ENCODE measurements around the gene LDLRAD4. TPM values are rescaled to one million over a fixed set of nuclear protein-coding genes. Genes with fewer than 3 reads are reported as not detected.

LDLRAD4 gene
- total RNA-seq, 2 donors from 2014 or later: 18.4 to 59.2 TPM

- Mint-ChIP-seq H3K27ac (no peak overlapping the region), H3K36me3 (no peaks in the 10 kb centered on the region), H3K9me3 (no peaks in the 10 kb centered on the region)
- ATAC-seq (no peak), DNase-seq (ENCODE audit: low spot score in 2 of 2) (no peak)
Measured at GRCh38 chr18:13625843-13626543, 407.4 kb downstream of the LDLRAD4 start.

GRCh38 chr18:13626544-13626908, 408.0 kb downstream of the LDLRAD4 start:
- no peaks in the 10 kb centered on the region for H3K36me3 Mint-ChIP-seq
- no peak for ATAC-seq
- H3K9me3 Mint-ChIP-seq: no peaks in the 10 kb centered on the region
- peak overlapping the region in 1 of 2 donors; percentile 62 for H3K27ac Mint-ChIP-seq
- DNase-seq (ENCODE audit: low spot score in 2 of 2): no peak

- ATAC-seq (no peak), DNase-seq (ENCODE audit: low spot score in 2 of 2) (no peak)
- no peaks in the 10 kb centered on the region for H3K36me3 Mint-ChIP-seq
- H3K27ac Mint-ChIP-seq: no peak overlapping the region
- no peaks in the 10 kb centered on the region for H3K9me3 Mint-ChIP-seq
Measured at GRCh38 chr18:13627639-13628038, 409.1 kb downstream of the LDLRAD4 start.

GRCh38 chr18:13628211-13628610, 409.7 kb downstream of the LDLRAD4 start:
- H3K9me3 Mint-ChIP-seq: no peaks in the 10 kb centered on the region

GRCh38 chr18:13629841-13630715, 411.5 kb downstream of the LDLRAD4 start:
- DNase-seq (ENCODE audit: low spot score in 2 of 2) (peak in 1 of 2 donors; percentile 49), ATAC-seq (peak; percentile 81 to 86)
- Mint-ChIP-seq H3K27ac (peak overlapping the region in 1 of 2 donors; percentile 30), H3K36me3 (no peaks in the 10 kb centered on the region), H3K9me3 (no peaks in the 10 kb centered on the region)

More at GRCh38 chr18:13628211-13628610, 409.7 kb downstream of the LDLRAD4 start:
- no peak for ATAC-seq
- DNase-seq (ENCODE audit: low spot score in 2 of 2): no peak
- Mint-ChIP-seq H3K36me3 (no peaks in the 10 kb centered on the region), H3K27ac (no peak overlapping the region)

- no peaks in the 10 kb centered on the region for H3K36me3 Mint-ChIP-seq
- DNase-seq (ENCODE audit: low spot score in 2 of 2): no peak
- no peak for ATAC-seq
- no peaks in the 10 kb centered on the region for H3K9me3 Mint-ChIP-seq
- no peak overlapping the region for H3K27ac Mint-ChIP-seq
Measured at GRCh38 chr18:13630716-13631268, 412.2 kb downstream of the LDLRAD4 start.

- ATAC-seq (no peak), DNase-seq (ENCODE audit: low spot score in 2 of 2) (no peak)
- Mint-ChIP-seq H3K9me3 (no peaks in the 10 kb centered on the region), H3K36me3 (no peaks in the 10 kb centered on the region), H3K27ac (peak overlapping the region in 1 of 2 donors; percentile 68)
Measured at GRCh38 chr18:13633700-13634099, 415.1 kb downstream of the LDLRAD4 start.

- ATAC-seq (no peak), DNase-seq (ENCODE audit: low spot score in 2 of 2) (no peak)
- no peaks in the 10 kb centered on the region for H3K36me3 Mint-ChIP-seq
- H3K27ac Mint-ChIP-seq: no peak overlapping the region
- H3K9me3 Mint-ChIP-seq: no peaks in the 10 kb centered on the region
Measured at GRCh38 chr18:13635046-13635445, 416.5 kb downstream of the LDLRAD4 start.

GRCh38 chr18:13638719-13639595, 420.4 kb downstream of the LDLRAD4 start:
- H3K36me3 Mint-ChIP-seq: no peaks in the 10 kb centered on the region
- ATAC-seq (no peak), DNase-seq (ENCODE audit: low spot score in 2 of 2) (no peak)
- H3K27ac Mint-ChIP-seq: no peak overlapping the region
- H3K9me3 Mint-ChIP-seq: peaks cover 4 to 5% of the 10 kb centered on the region in 2 donors

GRCh38 chr18:13640266-13640860, 421.8 kb downstream of the LDLRAD4 start:
- H3K27ac Mint-ChIP-seq: no peak overlapping the region

GRCh38 chr18:13641551-13642439, 423.2 kb downstream of the LDLRAD4 start:
- H3K27ac Mint-ChIP-seq: peak overlapping the region in 1 of 2 donors; percentile 88
- DNase-seq (ENCODE audit: low spot score in 2 of 2): no peak
- ATAC-seq: peak in 1 of 2 donors; percentile 13
- peaks cover 4 to 5% of the 10 kb centered on the region in 2 donors for H3K9me3 Mint-ChIP-seq
- peaks cover 0 to 8% of the 10 kb centered on the region in 2 donors for H3K36me3 Mint-ChIP-seq

More at GRCh38 chr18:13640266-13640860, 421.8 kb downstream of the LDLRAD4 start:
- peaks cover 4 to 5% of the 10 kb centered on the region in 2 donors for H3K9me3 Mint-ChIP-seq
- ATAC-seq: no peak
- peaks cover 0 to 8% of the 10 kb centered on the region in 2 donors for H3K36me3 Mint-ChIP-seq
- no peak for DNase-seq (ENCODE audit: low spot score in 2 of 2)

- peaks cover 4 to 5% of the 10 kb centered on the region in 2 donors for H3K9me3 Mint-ChIP-seq
- peaks cover 0 to 8% of the 10 kb centered on the region in 2 donors for H3K36me3 Mint-ChIP-seq
- ATAC-seq (peak in 1 of 2 donors; percentile 4), DNase-seq (ENCODE audit: low spot score in 2 of 2) (no peak)
- no peak overlapping the region for H3K27ac Mint-ChIP-seq
Measured at GRCh38 chr18:13642440-13642827, 423.9 kb downstream of the LDLRAD4 start.

GRCh38 chr18:13643261-13643751, 424.7 kb downstream of the LDLRAD4 start:
- DNase-seq (ENCODE audit: low spot score in 2 of 2) (no peak), ATAC-seq (no peak)
- Mint-ChIP-seq H3K9me3 (peaks cover 4 to 5% of the 10 kb centered on the region in 2 donors), H3K27ac (no peak overlapping the region), H3K36me3 (peaks cover 0 to 8% of the 10 kb centered on the region in 2 donors)

GRCh38 chr18:13645093-13645492, 426.5 kb downstream of the LDLRAD4 start:
- Mint-ChIP-seq H3K9me3 (peaks cover 4 to 5% of the 10 kb centered on the region in 2 donors), H3K36me3 (peaks cover 0 to 8% of the 10 kb centered on the region in 2 donors), H3K27ac (no peak overlapping the region)
- DNase-seq (ENCODE audit: low spot score in 2 of 2) (no peak), ATAC-seq (no peak)

GRCh38 chr18:13646633-13647032, 428.1 kb downstream of the LDLRAD4 start:
- DNase-seq (ENCODE audit: low spot score in 2 of 2) (no peak), ATAC-seq (no peak)
- Mint-ChIP-seq H3K36me3 (peaks cover 0 to 8% of the 10 kb centered on the region in 2 donors), H3K27ac (peak overlapping the region in 1 of 2 donors; percentile 15), H3K9me3 (no peaks in the 10 kb centered on the region)
